ENCODE measurements around the gene EXD3.

Gene EXD3

GRCh38 chr9:137404961-137405567 is 17.9 kb downstream of the EXD3 start:
- H3K27ac ChIP-seq = no peak overlapping the region
- no peaks in the 10 kb centered on the region for H3K36me3 ChIP-seq
- H3K27me3 ChIP-seq = peaks cover 40% of the 10 kb centered on the region
- H3K4me1 ChIP-seq (ENCODE audit: control insufficient read depth in 1 of 2, insufficient read depth in 1 of 2, low read depth in 1 of 2, low read length in 1 of 2) = peaks cover 0 to 5% of the 10 kb centered on the region in 2 experiments
- no peaks in the 10 kb centered on the region for H3K9me3 ChIP-seq
- TF ChIP-seq CTCF (IDR thresholded peaks at IDR 0.05) = no peak
- no peak overlapping the region for H3K4me3 ChIP-seq (ENCODE audit: low read depth in 1 of 2, low read length in 1 of 2)

GRCh38 chr9:137403269-137403668 is 19.7 kb downstream of the EXD3 start:
- Histone ChIP-seq H3K9me3 (no peaks in the 10 kb centered on the region), H3K4me1 (ENCODE audit: control insufficient read depth in 1 of 2, insufficient read depth in 1 of 2, low read depth in 1 of 2, low read length in 1 of 2) (peaks cover 0 to 5% of the 10 kb centered on the region in 2 experiments), H3K27ac (no peak overlapping the region), H3K4me3 (ENCODE audit: low read depth in 1 of 2, low read length in 1 of 2) (no peak overlapping the region), H3K36me3 (no peaks in the 10 kb centered on the region), H3K27me3 (peaks cover 32% of the 10 kb centered on the region)
- TF ChIP-seq CTCF (IDR thresholded peaks at IDR 0.05) = no peak

GRCh38 chr9:137402746-137403145 is 20.2 kb downstream of the EXD3 start:
- Histone ChIP-seq H3K9me3 (no peaks in the 10 kb centered on the region), H3K4me3 (ENCODE audit: low read depth in 1 of 2, low read length in 1 of 2) (no peak overlapping the region), H3K27ac (no peak overlapping the region), H3K27me3 (peaks cover 27% of the 10 kb centered on the region), H3K36me3 (no peaks in the 10 kb centered on the region), H3K4me1 (ENCODE audit: control insufficient read depth in 1 of 2, insufficient read depth in 1 of 2, low read depth in 1 of 2, low read length in 1 of 2) (peaks cover 0 to 5% of the 10 kb centered on the region in 2 experiments)
- TF ChIP-seq CTCF (IDR thresholded peaks at IDR 0.05) = no peak

- H3K27me3 ChIP-seq = no peaks in the 10 kb centered on the region
- no peak overlapping the region for H3K4me3 ChIP-seq (ENCODE audit: low read depth in 1 of 2, low read length in 1 of 2)
- no peaks in the 10 kb centered on the region for H3K36me3 ChIP-seq
- no peaks in the 10 kb centered on the region for H3K4me1 ChIP-seq (ENCODE audit: control insufficient read depth in 1 of 2, insufficient read depth in 1 of 2, low read depth in 1 of 2, low read length in 1 of 2)
- no peak for TF ChIP-seq CTCF (IDR thresholded peaks at IDR 0.05)
- H3K27ac ChIP-seq = no peak overlapping the region
- no peaks in the 10 kb centered on the region for H3K9me3 ChIP-seq
Observed at GRCh38 chr9:137398561-137399468, 24.1 kb downstream of the EXD3 start.

GRCh38 chr9:137397675-137398423 is 25.1 kb downstream of the EXD3 start:
- no peak overlapping the region for H3K27ac ChIP-seq
- no peaks in the 10 kb centered on the region for H3K36me3 ChIP-seq
- no peaks in the 10 kb centered on the region for H3K4me1 ChIP-seq (ENCODE audit: control insufficient read depth in 1 of 2, insufficient read depth in 1 of 2, low read depth in 1 of 2, low read length in 1 of 2)
- TF ChIP-seq CTCF (IDR thresholded peaks at IDR 0.05) = no peak
- H3K9me3 ChIP-seq = no peaks in the 10 kb centered on the region
- no peaks in the 10 kb centered on the region for H3K27me3 ChIP-seq
- no peak overlapping the region for H3K4me3 ChIP-seq (ENCODE audit: low read depth in 1 of 2, low read length in 1 of 2)

All from neutrophil (primary cell).